Mesenchymal stem cell (in vitro differentiated cells and primary cell): ENCODE results near the gene LTO1.

Source experiments
- DNase-seq: peaks from one replicate; pipeline ENCODE4 v3.0.0-alpha.2; 2013
- H2AFZ ChIP-seq: one replicate; pipeline ENCODE4 v1.6.1; 2013; ENCODE audit warnings: low read depth, mild to moderate bottlenecking, control low read depth, inconsistent platforms, low read length, moderate library complexity
- H2AK5ac ChIP-seq: 2 replicates; pipeline ENCODE4 v1.6.1; 2013; ENCODE audit warnings: low read length, moderate library complexity, mild to moderate bottlenecking, inconsistent platforms; ENCODE audit not compliant: severe bottlenecking
- H2BK120ac ChIP-seq: one replicate; pipeline ENCODE4 v1.6.1; 2013; ENCODE audit warnings: low read depth, mild to moderate bottlenecking, inconsistent platforms, low read length, moderate library complexity
- H2BK12ac ChIP-seq, 2 experiments: one replicate each; pipeline ENCODE4 v1.6.1; 2013; ENCODE audit warnings: inconsistent platforms in 2 of 2, low read length in 2 of 2, mild to moderate bottlenecking in 2 of 2, moderate library complexity in 2 of 2, control low read depth in 1 of 2
- H2BK15ac ChIP-seq: one replicate; pipeline ENCODE4 v1.6.1; 2013; ENCODE audit warnings: mild to moderate bottlenecking, low read depth, inconsistent platforms; ENCODE audit not compliant: poor library complexity, severe bottlenecking
- H2BK5ac ChIP-seq: 2 replicates; pipeline ENCODE4 v1.6.1; 2013; ENCODE audit warnings: low read depth, mild to moderate bottlenecking, low read length, control low read depth, inconsistent platforms; ENCODE audit not compliant: poor library complexity, severe bottlenecking
- H3K14ac ChIP-seq, 2 experiments: one replicate each; pipeline ENCODE4 v1.6.1; 2013; ENCODE audit warnings: inconsistent platforms in 2 of 2, low read length in 2 of 2, control low read depth in 1 of 2, mild to moderate bottlenecking in 1 of 2, moderate library complexity in 1 of 2
- H3K18ac ChIP-seq, 2 experiments: one replicate each; pipeline ENCODE4 v1.6.1; 2013; ENCODE audit warnings: inconsistent platforms in 2 of 2, low read length in 2 of 2, control low read depth in 1 of 2, low read depth in 1 of 2, mild to moderate bottlenecking in 1 of 2
- H3K23ac ChIP-seq, 2 experiments: one replicate each; pipeline ENCODE4 v1.6.1; 2013; ENCODE audit warnings: inconsistent platforms in 2 of 2, low read length in 2 of 2, mild to moderate bottlenecking in 2 of 2, moderate library complexity in 2 of 2, control low read depth in 1 of 2
- H3K27ac ChIP-seq: 2 replicates; pipeline ENCODE4 v1.5.1; 2013; ENCODE audit warnings: mild to moderate bottlenecking, moderate library complexity, low read length, control low read depth, inconsistent platforms; ENCODE audit not compliant: poor library complexity, severe bottlenecking
- H3K27me3 ChIP-seq, 2 experiments: 2 replicates each; pipeline versions ENCODE4 v1.6.1 to v1.7.0; 2013; ENCODE audit warnings: low read length in 2 of 2, mild to moderate bottlenecking in 2 of 2, moderate library complexity in 2 of 2, control low read depth in 1 of 2, inconsistent platforms in 1 of 2; ENCODE audit not compliant: control insufficient read depth in 1 of 2, insufficient read depth in 1 of 2
- H3K36me3 ChIP-seq, 2 experiments: 2 replicates each; pipeline versions ENCODE4 v1.6.1 to v1.7.0; 2013; ENCODE audit warnings: low read length in 2 of 2, control low read depth in 1 of 2, inconsistent platforms in 1 of 2, low read depth in 1 of 2, mild to moderate bottlenecking in 1 of 2; ENCODE audit not compliant: insufficient read depth in 2 of 2, control insufficient read depth in 1 of 2
- H3K4ac ChIP-seq, 2 experiments: one replicate each; pipeline ENCODE4 v1.6.1; 2013; ENCODE audit warnings: inconsistent platforms in 2 of 2, low read length in 2 of 2, mild to moderate bottlenecking in 2 of 2, moderate library complexity in 2 of 2, control low read depth in 1 of 2, low read depth in 1 of 2
- H3K4me1 ChIP-seq: 2 replicates; pipeline ENCODE4 v1.6.1; 2013; ENCODE audit warnings: low read depth, low read length, control low read depth; ENCODE audit not compliant: control insufficient read depth, insufficient read depth
- H3K4me2 ChIP-seq: 2 replicates; pipeline ENCODE4 v1.6.1; 2013; ENCODE audit warnings: low read length, mild to moderate bottlenecking, inconsistent platforms; ENCODE audit not compliant: poor library complexity, severe bottlenecking
- H3K4me3 ChIP-seq, 2 experiments: 2 replicates each; pipeline versions ENCODE4 v1.5.1 to v1.7.0; 2013; ENCODE audit warnings: low read length in 2 of 2, mild to moderate bottlenecking in 2 of 2, control low read depth in 1 of 2, low read depth in 1 of 2; ENCODE audit not compliant: insufficient read depth in 1 of 2
- H3K79me1 ChIP-seq: replicated peaks from 2 replicates; pipeline ENCODE4 v1.6.1; 2013; ENCODE audit warnings: mild to moderate bottlenecking, control low read depth, low read length, inconsistent platforms; ENCODE audit not compliant: poor library complexity, severe bottlenecking
- H3K9ac ChIP-seq: 2 replicates; pipeline ENCODE4 v1.7.0; 2013; ENCODE audit warnings: mild to moderate bottlenecking, low read length, moderate library complexity
- H3K9me3 ChIP-seq: 2 replicates; pipeline ENCODE4 v1.7.0; 2013; ENCODE audit warnings: mild to moderate bottlenecking, low read length; ENCODE audit not compliant: control insufficient read depth
- H4K8ac ChIP-seq: one replicate; pipeline ENCODE4 v1.6.1; 2013; ENCODE audit warnings: inconsistent platforms, mild to moderate bottlenecking, low read length, moderate library complexity
- H4K91ac ChIP-seq: one replicate; pipeline ENCODE4 v1.6.1; 2013; ENCODE audit warnings: mild to moderate bottlenecking, low read length, inconsistent platforms
- WGBS: methylation state at CpG from one replicate; pipeline ENCODE4 v1.1.7; 2013; ENCODE audit warnings: mixed read lengths; 5-methylcytosine and 5-hydroxymethylcytosine counted together

Gene LTO1

GRCh38 chr11:69664103-69664775 is 10.9 kb downstream of the LTO1 start:
- 97% methylated on average over 17 of the region's 17 CpGs for WGBS
- Histone ChIP-seq H2BK15ac (no peak overlapping the region), H2AFZ (no peak overlapping the region)

GRCh38 chr11:69663326-69663725 is 11.8 kb downstream of the LTO1 start:
- Histone ChIP-seq H2AFZ (no peak overlapping the region), H3K23ac (no peak overlapping the region), H2BK15ac (no peak overlapping the region), H3K27me3 (no peaks in the 10 kb centered on the region), H3K4me1 (peaks cover 4% of the 10 kb centered on the region), H2BK120ac (no peak overlapping the region), H3K36me3 (peaks cover 50% of the 10 kb centered on the region in 2 experiments), H3K4me2 (no peak overlapping the region), H3K27ac (no peak overlapping the region), H3K18ac (no peak overlapping the region), H3K79me1 (peaks cover 16% of the 10 kb centered on the region), H4K91ac (no peak overlapping the region), H3K9me3 (no peaks in the 10 kb centered on the region), H2BK12ac (no peak overlapping the region), H2BK5ac (no peak overlapping the region), H3K4ac (no peak overlapping the region), H3K14ac (no peak overlapping the region), H3K9ac (no peak overlapping the region), H2AK5ac (no peak overlapping the region), H3K4me3 (no peak overlapping the region), H4K8ac (no peak overlapping the region)
- no peak for DNase-seq
- WGBS = 95% methylated on average over 6 of the region's 6 CpGs

More at GRCh38 chr11:69664103-69664775, 10.9 kb downstream of the LTO1 start:
- H4K91ac ChIP-seq = no peak overlapping the region
- no peak overlapping the region for H2BK12ac ChIP-seq
- H2BK5ac ChIP-seq = no peak overlapping the region
- no peak overlapping the region for H2AK5ac ChIP-seq
- no peak overlapping the region for H3K23ac ChIP-seq
- H4K8ac ChIP-seq = no peak overlapping the region
- peaks cover 3% of the 10 kb centered on the region for H3K4me1 ChIP-seq
- peaks cover 21% of the 10 kb centered on the region for H3K79me1 ChIP-seq
- no peak for DNase-seq
- no peak overlapping the region for H2BK120ac ChIP-seq
- H3K4ac ChIP-seq = no peak overlapping the region
- H3K9ac ChIP-seq = no peak overlapping the region
- H3K27me3 ChIP-seq = no peaks in the 10 kb centered on the region
- no peak overlapping the region for H3K27ac ChIP-seq
- no peak overlapping the region for H3K4me2 ChIP-seq
- no peaks in the 10 kb centered on the region for H3K9me3 ChIP-seq
- H3K18ac ChIP-seq = no peak overlapping the region
- H3K36me3 ChIP-seq = peaks cover 53 to 55% of the 10 kb centered on the region in 2 experiments
- H3K4me3 ChIP-seq = no peak overlapping the region
- no peak overlapping the region for H3K14ac ChIP-seq

GRCh38 chr11:69662806-69663205 is 12.3 kb downstream of the LTO1 start:
- H3K27me3 ChIP-seq = no peaks in the 10 kb centered on the region
- H3K4me2 ChIP-seq = no peak overlapping the region

GRCh38 chr11:69662021-69662698 is 13.0 kb downstream of the LTO1 start:
- Histone ChIP-seq H3K9me3 (no peaks in the 10 kb centered on the region), H2AK5ac (no peak overlapping the region), H3K79me1 (peaks cover 10% of the 10 kb centered on the region), H2BK12ac (no peak overlapping the region), H3K27me3 (no peaks in the 10 kb centered on the region), H3K18ac (no peak overlapping the region), H2BK15ac (no peak overlapping the region), H3K4me1 (peaks cover 11% of the 10 kb centered on the region), H2AFZ (no peak overlapping the region), H4K8ac (no peak overlapping the region), H2BK120ac (no peak overlapping the region), H3K4me3 (no peak overlapping the region), H3K14ac (no peak overlapping the region), H4K91ac (no peak overlapping the region), H3K23ac (no peak overlapping the region), H3K9ac (peak overlapping the region; percentile 39), H2BK5ac (no peak overlapping the region), H3K27ac (no peak overlapping the region), H3K36me3 (peaks cover 43 to 45% of the 10 kb centered on the region in 2 experiments), H3K4me2 (no peak overlapping the region), H3K4ac (no peak overlapping the region)
- 93% methylated on average over 16 of the region's 16 CpGs for WGBS
- no peak for DNase-seq

More at GRCh38 chr11:69662806-69663205, 12.3 kb downstream of the LTO1 start:
- no peak for DNase-seq
- Histone ChIP-seq H3K18ac (no peak overlapping the region), H3K4me3 (no peak overlapping the region), H2AFZ (no peak overlapping the region), H3K9ac (peak overlapping the region; percentile 39), H3K79me1 (peaks cover 13% of the 10 kb centered on the region), H2BK12ac (no peak overlapping the region), H3K27ac (no peak overlapping the region), H3K36me3 (peaks cover 49 to 50% of the 10 kb centered on the region in 2 experiments), H2BK15ac (no peak overlapping the region), H3K9me3 (no peaks in the 10 kb centered on the region), H3K23ac (no peak overlapping the region), H3K4ac (no peak overlapping the region), H4K91ac (no peak overlapping the region), H2BK120ac (no peak overlapping the region), H3K4me1 (peaks cover 9% of the 10 kb centered on the region), H3K14ac (no peak overlapping the region), H2BK5ac (no peak overlapping the region), H2AK5ac (no peak overlapping the region), H4K8ac (no peak overlapping the region)
- WGBS = 89% methylated on average over 13 of the region's 13 CpGs
